Parathyroid adenoma (tissue), 2 donors: Measurements from ENCODE around the gene IL1RAPL2.

Source experiments
- H2AFZ ChIP-seq: fragments of 300-600 bp; sonication (generic); one replicate; pipeline ENCODE4 v1.7.0; 2017; ENCODE audit warnings: antibody characterized with exemption, mild to moderate bottlenecking
- H3K27ac ChIP-seq: fragments of 300-600 bp; sonication (generic); one replicate; pipeline ENCODE4 v1.7.0; 2017
- H3K27me3 ChIP-seq: fragments of 300-600 bp; sonication (generic); one replicate; pipeline ENCODE4 v1.7.0; 2017; ENCODE audit warnings: low read length; ENCODE audit not compliant: control insufficient read depth, insufficient read depth
- H3K36me3 ChIP-seq: fragments of 300-600 bp; sonication (generic); one replicate; pipeline ENCODE4 v1.7.0; 2017; ENCODE audit warnings: low read length; ENCODE audit not compliant: control insufficient read depth, insufficient read depth
- H3K4me1 ChIP-seq: fragments of 300-600 bp; sonication (generic); one replicate; pipeline ENCODE4 v1.7.0; 2017; ENCODE audit warnings: control low read depth
- H3K4me2 ChIP-seq: fragments of 300-600 bp; sonication (generic); one replicate; pipeline ENCODE4 v1.7.0; 2017; ENCODE audit warnings: low read length
- H3K4me3 ChIP-seq: fragments of 300-600 bp; sonication (generic); one replicate; pipeline ENCODE4 v1.7.0; 2017; ENCODE audit warnings: low read depth, low read length
- H3K79me2 ChIP-seq: fragments of 300-600 bp; sonication (generic); one replicate; pipeline ENCODE4 v1.7.0; 2017; ENCODE audit warnings: control low read depth
- H3K9ac ChIP-seq: fragments of 300-600 bp; sonication (generic); one replicate; pipeline ENCODE4 v1.7.0; 2017; ENCODE audit warnings: mild to moderate bottlenecking
- H3K9me3 ChIP-seq: fragments of 300-600 bp; sonication (generic); one replicate; pipeline ENCODE4 v1.7.0; 2017; ENCODE audit warnings: low read length; ENCODE audit not compliant: control insufficient read depth
- CTCF ChIP-seq: fragments of 300-600 bp; sonication (generic); IDR thresholded peaks from one replicate; pipeline ENCODE4 v1.7.0; 2017; ENCODE audit warnings: antibody characterized with exemption, mild to moderate bottlenecking
- donor health status: primary hyperparathyroidism.

Gene IL1RAPL2

GRCh38 chrX:105451401-105451800 is 885.4 kb downstream of the IL1RAPL2 start:
- H3K27me3 ChIP-seq: no peaks in the 10 kb centered on the region
- H3K79me2 ChIP-seq: no peaks in the 10 kb centered on the region
- no peaks in the 10 kb centered on the region for H3K4me1 ChIP-seq
- H3K36me3 ChIP-seq: no peaks in the 10 kb centered on the region
- H2AFZ ChIP-seq: no peak overlapping the region
- H3K27ac ChIP-seq: no peak overlapping the region
- H3K9ac ChIP-seq: no peak overlapping the region
- no peak overlapping the region for H3K4me2 ChIP-seq
- TF ChIP-seq CTCF: no peak
- H3K9me3 ChIP-seq: no peaks in the 10 kb centered on the region
- no peak overlapping the region for H3K4me3 ChIP-seq

- H3K4me1 ChIP-seq: no peaks in the 10 kb centered on the region
- no peak for TF ChIP-seq CTCF
- H3K27me3 ChIP-seq: no peaks in the 10 kb centered on the region
- no peaks in the 10 kb centered on the region for H3K79me2 ChIP-seq
- H3K27ac ChIP-seq: no peak overlapping the region
- no peaks in the 10 kb centered on the region for H3K36me3 ChIP-seq
- no peak overlapping the region for H3K9ac ChIP-seq
- H3K4me3 ChIP-seq: no peak overlapping the region
- H3K4me2 ChIP-seq: no peak overlapping the region
- no peaks in the 10 kb centered on the region for H3K9me3 ChIP-seq
- no peak overlapping the region for H2AFZ ChIP-seq
Observed at GRCh38 chrX:105458846-105459245, 892.8 kb downstream of the IL1RAPL2 start.

- H3K79me2 ChIP-seq: no peaks in the 10 kb centered on the region
- no peak for TF ChIP-seq CTCF
- no peak overlapping the region for H2AFZ ChIP-seq
- H3K4me3 ChIP-seq: no peak overlapping the region
- H3K9me3 ChIP-seq: no peaks in the 10 kb centered on the region
- no peak overlapping the region for H3K9ac ChIP-seq
- no peaks in the 10 kb centered on the region for H3K36me3 ChIP-seq
- no peaks in the 10 kb centered on the region for H3K27me3 ChIP-seq
- H3K4me2 ChIP-seq: no peak overlapping the region
- no peak overlapping the region for H3K27ac ChIP-seq
- no peaks in the 10 kb centered on the region for H3K4me1 ChIP-seq
Observed at GRCh38 chrX:105460376-105460775, 894.4 kb downstream of the IL1RAPL2 start.

GRCh38 chrX:105461016-105461415 is 895.0 kb downstream of the IL1RAPL2 start:
- H3K4me1 ChIP-seq: no peaks in the 10 kb centered on the region
- no peak overlapping the region for H3K27ac ChIP-seq
- no peaks in the 10 kb centered on the region for H3K27me3 ChIP-seq
- H3K4me3 ChIP-seq: no peak overlapping the region
- no peak for TF ChIP-seq CTCF
- no peak overlapping the region for H2AFZ ChIP-seq
- H3K4me2 ChIP-seq: no peak overlapping the region
- H3K36me3 ChIP-seq: no peaks in the 10 kb centered on the region
- no peaks in the 10 kb centered on the region for H3K79me2 ChIP-seq
- no peaks in the 10 kb centered on the region for H3K9me3 ChIP-seq
- no peak overlapping the region for H3K9ac ChIP-seq

GRCh38 chrX:105462186-105462585 is 896.2 kb downstream of the IL1RAPL2 start:
- Histone ChIP-seq H3K27me3 (no peaks in the 10 kb centered on the region), H3K9ac (no peak overlapping the region), H2AFZ (no peak overlapping the region), H3K4me1 (no peaks in the 10 kb centered on the region), H3K79me2 (no peaks in the 10 kb centered on the region), H3K36me3 (no peaks in the 10 kb centered on the region), H3K4me2 (no peak overlapping the region), H3K4me3 (no peak overlapping the region), H3K27ac (no peak overlapping the region), H3K9me3 (no peaks in the 10 kb centered on the region)
- no peak for TF ChIP-seq CTCF
